ENCODE results near the gene SCTR. TPM values are rescaled to one million over a fixed set of nuclear protein-coding genes. Genes with fewer than 3 reads are reported as not detected.

SCTR gene
- total RNA-seq, 1 experiment from 2014 or later: not detected

DNA sequence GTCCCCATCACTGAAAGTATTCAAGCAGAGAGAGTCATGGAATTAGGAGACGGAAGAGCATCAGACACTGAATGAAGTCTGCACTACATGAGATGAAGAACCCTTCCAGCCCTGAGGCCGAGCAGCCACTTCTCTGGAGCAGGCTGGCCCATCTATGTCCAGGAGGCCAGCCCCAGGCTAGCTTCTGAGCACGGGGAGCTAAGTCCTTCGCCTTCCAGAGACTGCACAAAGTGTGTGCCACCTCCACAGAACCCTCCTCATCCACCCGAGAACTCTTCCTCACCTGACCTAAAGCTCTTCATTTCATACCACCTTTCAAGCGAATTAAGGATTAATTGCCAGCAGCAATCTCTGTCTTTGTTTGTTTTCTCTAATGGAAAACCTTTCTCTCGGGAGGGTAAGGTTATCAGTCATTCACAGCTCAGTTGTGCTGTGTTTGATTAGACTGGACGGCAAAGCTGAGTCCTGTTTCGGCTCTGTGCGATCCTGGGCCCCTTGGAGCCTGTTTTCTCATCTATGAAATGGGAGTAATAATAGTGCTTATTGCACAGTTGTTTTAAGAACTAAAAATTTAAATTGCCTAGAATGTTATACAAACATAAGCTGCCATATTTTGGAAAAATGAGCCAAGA is 38.0 kb downstream of the SCTR start:
- POLR2A ChIA-PET: no interaction called here
- H3K36me3 Mint-ChIP-seq: no peaks in the 10 kb centered on the region
- no peak overlapping the region for H3K27ac Mint-ChIP-seq
- DNase-seq (ENCODE audit: low spot score): no peak
- no peak for ATAC-seq
- no peaks in the 10 kb centered on the region for H3K27me3 Mint-ChIP-seq (ENCODE audit: low read depth)
- CTCF ChIA-PET: interaction anchor here (0.6 to 7.9 kb wide), 6 partner anchors 9 to 56 kb away, joined by 3 to 72 read pairs (median 3); partner anchors contain the start of gene TMEM37
- no peak overlapping the region for H3K4me3 Mint-ChIP-seq
- H3K4me1 Mint-ChIP-seq: peaks cover 22% of the 10 kb centered on the region
- H3K9me3 Mint-ChIP-seq: no peaks in the 10 kb centered on the region
- TF ChIP-seq TP53 (CRISPR knock-in tag; IDR thresholded peaks at IDR 0.05): no peak
- no peak for TF ChIP-seq ATF1 (CRISPR knock-in tag; IDR thresholded peaks at IDR 0.05)
- TF ChIP-seq NFE2L1 (CRISPR knock-in tag; IDR thresholded peaks at IDR 0.05): no peak
- no peak for TF ChIP-seq NFYB (CRISPR knock-in tag; conservative IDR thresholded peaks at IDR 0.05; ENCODE audit: low read depth)
- TF ChIP-seq EMX1 (CRISPR knock-in tag; IDR thresholded peaks at IDR 0.05): no peak
- no peak for TF ChIP-seq CREB1 (CRISPR knock-in tag; IDR thresholded peaks at IDR 0.05)
- TF ChIP-seq JUN (CRISPR knock-in tag; IDR thresholded peaks at IDR 0.05): no peak
- TF ChIP-seq, protein P1, sequence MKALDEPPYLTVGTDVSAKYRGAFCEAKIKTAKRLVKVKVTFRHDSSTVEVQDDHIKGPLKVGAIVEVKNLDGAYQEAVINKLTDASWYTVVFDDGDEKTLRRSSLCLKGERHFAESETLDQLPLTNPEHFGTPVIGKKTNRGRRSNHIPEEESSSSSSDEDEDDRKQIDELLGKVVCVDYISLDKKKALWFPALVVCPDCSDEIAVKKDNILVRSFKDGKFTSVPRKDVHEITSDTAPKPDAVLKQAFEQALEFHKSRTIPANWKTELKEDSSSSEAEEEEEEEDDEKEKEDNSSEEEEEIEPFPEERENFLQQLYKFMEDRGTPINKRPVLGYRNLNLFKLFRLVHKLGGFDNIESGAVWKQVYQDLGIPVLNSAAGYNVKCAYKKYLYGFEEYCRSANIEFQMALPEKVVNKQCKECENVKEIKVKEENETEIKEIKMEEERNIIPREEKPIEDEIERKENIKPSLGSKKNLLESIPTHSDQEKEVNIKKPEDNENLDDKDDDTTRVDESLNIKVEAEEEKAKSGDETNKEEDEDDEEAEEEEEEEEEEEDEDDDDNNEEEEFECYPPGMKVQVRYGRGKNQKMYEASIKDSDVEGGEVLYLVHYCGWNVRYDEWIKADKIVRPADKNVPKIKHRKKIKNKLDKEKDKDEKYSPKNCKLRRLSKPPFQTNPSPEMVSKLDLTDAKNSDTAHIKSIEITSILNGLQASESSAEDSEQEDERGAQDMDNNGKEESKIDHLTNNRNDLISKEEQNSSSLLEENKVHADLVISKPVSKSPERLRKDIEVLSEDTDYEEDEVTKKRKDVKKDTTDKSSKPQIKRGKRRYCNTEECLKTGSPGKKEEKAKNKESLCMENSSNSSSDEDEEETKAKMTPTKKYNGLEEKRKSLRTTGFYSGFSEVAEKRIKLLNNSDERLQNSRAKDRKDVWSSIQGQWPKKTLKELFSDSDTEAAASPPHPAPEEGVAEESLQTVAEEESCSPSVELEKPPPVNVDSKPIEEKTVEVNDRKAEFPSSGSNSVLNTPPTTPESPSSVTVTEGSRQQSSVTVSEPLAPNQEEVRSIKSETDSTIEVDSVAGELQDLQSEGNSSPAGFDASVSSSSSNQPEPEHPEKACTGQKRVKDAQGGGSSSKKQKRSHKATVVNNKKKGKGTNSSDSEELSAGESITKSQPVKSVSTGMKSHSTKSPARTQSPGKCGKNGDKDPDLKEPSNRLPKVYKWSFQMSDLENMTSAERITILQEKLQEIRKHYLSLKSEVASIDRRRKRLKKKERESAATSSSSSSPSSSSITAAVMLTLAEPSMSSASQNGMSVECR (CRISPR knock-in tag; IDR thresholded peaks at IDR 0.05; ENCODE audit: borderline replicate concordance): no peak
- TF ChIP-seq TEAD4 (CRISPR knock-in tag; IDR thresholded peaks at IDR 0.05): no peak
- TF ChIP-seq, protein P2, sequence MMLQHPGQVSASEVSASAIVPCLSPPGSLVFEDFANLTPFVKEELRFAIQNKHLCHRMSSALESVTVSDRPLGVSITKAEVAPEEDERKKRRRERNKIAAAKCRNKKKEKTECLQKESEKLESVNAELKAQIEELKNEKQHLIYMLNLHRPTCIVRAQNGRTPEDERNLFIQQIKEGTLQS (CRISPR knock-in tag; conservative IDR thresholded peaks at IDR 0.05): no peak
- no peak for TF ChIP-seq NFATC4 (CRISPR knock-in tag; IDR thresholded peaks at IDR 0.05)
- TF ChIP-seq, protein P3, sequence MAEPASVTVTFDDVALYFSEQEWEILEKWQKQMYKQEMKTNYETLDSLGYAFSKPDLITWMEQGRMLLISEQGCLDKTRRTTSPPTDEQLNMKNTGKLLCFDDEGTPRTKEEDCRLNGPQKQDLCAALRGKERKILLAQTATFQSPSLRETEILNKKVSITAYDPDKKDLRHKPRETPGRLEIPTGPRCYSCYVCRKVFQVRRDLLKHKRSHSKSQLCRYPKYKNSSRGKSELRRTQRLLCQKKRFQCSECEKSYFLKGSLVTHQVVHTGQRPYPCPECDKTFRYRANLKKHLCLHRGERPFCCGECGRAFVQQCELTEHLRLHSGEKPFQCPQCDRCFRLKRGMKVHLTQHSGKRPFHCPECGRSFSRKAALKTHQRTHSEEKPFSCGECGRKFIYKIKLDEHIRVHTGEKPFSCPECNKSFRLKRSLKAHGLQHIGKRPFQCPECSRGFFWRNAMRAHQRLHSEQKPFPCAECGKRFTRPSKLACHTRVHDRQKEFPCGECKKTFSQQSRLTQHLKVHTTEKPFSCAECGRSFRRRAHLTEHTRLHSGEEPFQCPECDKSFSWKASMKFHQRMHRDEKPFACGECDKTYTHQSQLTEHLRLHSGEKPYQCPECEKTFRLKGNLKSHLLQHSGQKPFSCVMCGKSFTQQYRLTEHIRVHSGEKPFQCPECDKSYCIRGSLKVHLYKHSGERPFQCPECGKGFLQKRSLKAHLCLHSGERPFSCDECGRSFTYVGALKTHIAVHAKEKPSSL (CRISPR knock-in tag; conservative IDR thresholded peaks at IDR 0.05): no peak
- TF ChIP-seq, protein P4, sequence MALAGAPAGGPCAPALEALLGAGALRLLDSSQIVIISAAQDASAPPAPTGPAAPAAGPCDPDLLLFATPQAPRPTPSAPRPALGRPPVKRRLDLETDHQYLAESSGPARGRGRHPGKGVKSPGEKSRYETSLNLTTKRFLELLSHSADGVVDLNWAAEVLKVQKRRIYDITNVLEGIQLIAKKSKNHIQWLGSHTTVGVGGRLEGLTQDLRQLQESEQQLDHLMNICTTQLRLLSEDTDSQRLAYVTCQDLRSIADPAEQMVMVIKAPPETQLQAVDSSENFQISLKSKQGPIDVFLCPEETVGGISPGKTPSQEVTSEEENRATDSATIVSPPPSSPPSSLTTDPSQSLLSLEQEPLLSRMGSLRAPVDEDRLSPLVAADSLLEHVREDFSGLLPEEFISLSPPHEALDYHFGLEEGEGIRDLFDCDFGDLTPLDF (CRISPR knock-in tag; IDR thresholded peaks at IDR 0.05): no peak

DNA sequence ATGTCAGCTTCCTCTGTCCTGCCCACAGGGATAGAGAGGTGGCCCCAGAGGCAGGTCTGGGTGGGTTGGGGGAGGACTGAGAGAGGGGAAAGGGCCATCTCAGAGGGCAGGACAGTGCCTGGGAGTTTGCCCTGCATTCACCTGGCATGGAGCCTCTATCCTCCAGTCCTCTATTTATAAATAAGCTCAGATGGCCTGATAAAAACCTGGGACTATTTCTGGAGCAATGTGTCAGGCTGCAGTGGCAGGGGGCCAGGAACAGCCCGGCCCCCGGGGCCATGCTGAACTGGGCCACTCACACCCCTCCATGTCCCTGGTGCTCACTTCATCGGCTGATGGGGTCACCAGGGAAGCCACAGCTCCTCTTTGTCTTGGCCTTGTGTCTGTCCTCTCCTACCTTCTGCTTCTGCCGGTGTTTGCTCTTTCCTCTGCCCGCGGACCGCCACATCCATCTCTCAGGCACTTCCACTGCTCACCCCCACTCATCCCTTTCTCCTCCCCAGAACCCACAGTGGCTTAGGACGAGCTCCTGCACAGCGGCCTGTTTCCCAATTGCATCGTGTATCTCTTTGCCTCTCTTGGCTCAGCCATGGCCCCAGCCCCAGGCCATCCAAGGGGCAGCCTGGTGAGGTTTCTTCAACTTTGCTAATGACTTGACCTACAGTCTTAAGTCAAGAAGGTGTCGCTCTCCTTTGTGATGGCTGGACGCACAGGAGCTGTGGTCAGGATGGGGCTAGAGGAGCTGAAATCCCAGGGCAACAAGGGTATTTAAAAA is 38.8 kb downstream of the SCTR start:
- Mint-ChIP-seq H3K4me3 (no peak overlapping the region), H3K27me3 (ENCODE audit: low read depth) (no peaks in the 10 kb centered on the region), H3K27ac (no peak overlapping the region), H3K4me1 (peaks cover 22% of the 10 kb centered on the region), H3K9me3 (no peaks in the 10 kb centered on the region), H3K36me3 (no peaks in the 10 kb centered on the region)
- ATAC-seq (no peak), DNase-seq (ENCODE audit: low spot score) (no peak)
- ChIA-PET CTCF (interaction anchor here (0.9 to 7.9 kb wide), 4 partner anchors 9 to 55 kb away, joined by 3 to 72 read pairs (median 4); no protein-coding TSS in a partner anchor), POLR2A (no interaction called here)
- TF ChIP-seq ZNF317 (CRISPR knock-in tag; IDR thresholded peaks at IDR 0.05; ENCODE audit: borderline replicate concordance, low read depth): no peak
- no peak for TF ChIP-seq NFE2L1 (CRISPR knock-in tag; IDR thresholded peaks at IDR 0.05)
- TF ChIP-seq, protein P5, sequence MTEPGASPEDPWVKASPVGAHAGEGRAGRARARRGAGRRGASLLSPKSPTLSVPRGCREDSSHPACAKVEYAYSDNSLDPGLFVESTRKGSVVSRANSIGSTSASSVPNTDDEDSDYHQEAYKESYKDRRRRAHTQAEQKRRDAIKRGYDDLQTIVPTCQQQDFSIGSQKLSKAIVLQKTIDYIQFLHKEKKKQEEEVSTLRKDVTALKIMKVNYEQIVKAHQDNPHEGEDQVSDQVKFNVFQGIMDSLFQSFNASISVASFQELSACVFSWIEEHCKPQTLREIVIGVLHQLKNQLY (CRISPR knock-in tag; IDR thresholded peaks at IDR 0.05): no peak
- TF ChIP-seq, protein P6, sequence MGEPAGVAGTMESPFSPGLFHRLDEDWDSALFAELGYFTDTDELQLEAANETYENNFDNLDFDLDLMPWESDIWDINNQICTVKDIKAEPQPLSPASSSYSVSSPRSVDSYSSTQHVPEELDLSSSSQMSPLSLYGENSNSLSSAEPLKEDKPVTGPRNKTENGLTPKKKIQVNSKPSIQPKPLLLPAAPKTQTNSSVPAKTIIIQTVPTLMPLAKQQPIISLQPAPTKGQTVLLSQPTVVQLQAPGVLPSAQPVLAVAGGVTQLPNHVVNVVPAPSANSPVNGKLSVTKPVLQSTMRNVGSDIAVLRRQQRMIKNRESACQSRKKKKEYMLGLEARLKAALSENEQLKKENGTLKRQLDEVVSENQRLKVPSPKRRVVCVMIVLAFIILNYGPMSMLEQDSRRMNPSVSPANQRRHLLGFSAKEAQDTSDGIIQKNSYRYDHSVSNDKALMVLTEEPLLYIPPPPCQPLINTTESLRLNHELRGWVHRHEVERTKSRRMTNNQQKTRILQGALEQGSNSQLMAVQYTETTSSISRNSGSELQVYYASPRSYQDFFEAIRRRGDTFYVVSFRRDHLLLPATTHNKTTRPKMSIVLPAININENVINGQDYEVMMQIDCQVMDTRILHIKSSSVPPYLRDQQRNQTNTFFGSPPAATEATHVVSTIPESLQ (CRISPR knock-in tag; IDR thresholded peaks at IDR 0.05): no peak
- TF ChIP-seq, protein P3 (CRISPR knock-in tag; conservative IDR thresholded peaks at IDR 0.05): no peak
- no peak for TF ChIP-seq CBFB (CRISPR knock-in tag; IDR thresholded peaks at IDR 0.05; ENCODE audit: low read depth)
- TF ChIP-seq GTF2I (CRISPR knock-in tag; conservative IDR thresholded peaks at IDR 0.05): no peak
